ENCODE data around the gene CARD9.

The CARD9 gene

GRCh38 chr9:136363106-136363948 lies 10.1 kb downstream of the CARD9 start, which contains the start of gene DNLZ:
TSS of gene DNLZ (minus strand) at chr9:136363744. CDS start at chr9:136363714, 30 bp downstream.
- Histone ChIP-seq H3K36me3 (peaks cover 21% of the 10 kb centered on the region), H3K27me3 (ENCODE audit: insufficient read depth, low read depth, severe bottlenecking) (no peaks in the 10 kb centered on the region), H3K9me3 (ENCODE audit: severe bottlenecking) (peaks cover 3% of the 10 kb centered on the region), H3K4me3 (ENCODE audit: low read depth, low read length) (peak within 1 kb of the TSS; percentile 58), H3K27ac (peak within 1 kb of the TSS; percentile 81)
- peak; percentile 92 for TF ChIP-seq CTCF (IDR thresholded peaks at IDR 0.05; ENCODE audit: low read depth, low read length)
- DNase-seq, result peak; percentile 97

GRCh38 chr9:136362450-136362784 lies 11.1 kb downstream of the CARD9 start:
- peaks cover 3% of the 10 kb centered on the region for H3K9me3 ChIP-seq (ENCODE audit: severe bottlenecking)
- H3K27me3 ChIP-seq (ENCODE audit: insufficient read depth, low read depth, severe bottlenecking), result no peaks in the 10 kb centered on the region
- H3K27ac ChIP-seq, result no peak overlapping the region
- no peak for TF ChIP-seq CTCF (IDR thresholded peaks at IDR 0.05; ENCODE audit: low read depth, low read length)
- peaks cover 29% of the 10 kb centered on the region for H3K36me3 ChIP-seq
- no peak overlapping the region for H3K4me3 ChIP-seq (ENCODE audit: low read depth, low read length)
- no peak for DNase-seq

GRCh38 chr9:136361754-136362449 lies 11.6 kb downstream of the CARD9 start:
- H3K9me3 ChIP-seq (ENCODE audit: severe bottlenecking), result peaks cover 3% of the 10 kb centered on the region
- TF ChIP-seq CTCF (IDR thresholded peaks at IDR 0.05; ENCODE audit: low read depth, low read length), result no peak
- H3K36me3 ChIP-seq, result peaks cover 31% of the 10 kb centered on the region
- DNase-seq, result no peak
- H3K4me3 ChIP-seq (ENCODE audit: low read depth, low read length), result no peak overlapping the region
- no peak overlapping the region for H3K27ac ChIP-seq
- no peaks in the 10 kb centered on the region for H3K27me3 ChIP-seq (ENCODE audit: insufficient read depth, low read depth, severe bottlenecking)

GRCh38 chr9:136361047-136361753 lies 12.3 kb downstream of the CARD9 start:
- DNase-seq, result no peak
- H3K36me3 ChIP-seq, result peaks cover 32% of the 10 kb centered on the region
- no peak for TF ChIP-seq CTCF (IDR thresholded peaks at IDR 0.05; ENCODE audit: low read depth, low read length)
- H3K27ac ChIP-seq, result no peak overlapping the region
- peaks cover 3% of the 10 kb centered on the region for H3K9me3 ChIP-seq (ENCODE audit: severe bottlenecking)
- H3K27me3 ChIP-seq (ENCODE audit: insufficient read depth, low read depth, severe bottlenecking), result no peaks in the 10 kb centered on the region
- H3K4me3 ChIP-seq (ENCODE audit: low read depth, low read length), result no peak overlapping the region

- H3K27me3 ChIP-seq (ENCODE audit: insufficient read depth, low read depth, severe bottlenecking), result no peaks in the 10 kb centered on the region
- no peak for TF ChIP-seq CTCF (IDR thresholded peaks at IDR 0.05; ENCODE audit: low read depth, low read length)
- peaks cover 3% of the 10 kb centered on the region for H3K9me3 ChIP-seq (ENCODE audit: severe bottlenecking)
- peaks cover 38% of the 10 kb centered on the region for H3K36me3 ChIP-seq
- H3K4me3 ChIP-seq (ENCODE audit: low read depth, low read length), result no peak overlapping the region
- peak; percentile 24 for DNase-seq
- no peak overlapping the region for H3K27ac ChIP-seq
Measured at GRCh38 chr9:136359774-136360718, 13.4 kb downstream of the CARD9 start.
